Occipital lobe (tissue), 2 donors: ENCODE results near the gene THRA. TPM values are rescaled to one million over a fixed set of nuclear protein-coding genes. Genes with fewer than 3 reads are reported as not detected.

Experiments
- DNase-seq: peaks from one replicate; lab custom pipeline; 2025; lab: John Stamatoyannopoulos, UW
- total RNA-seq: library from RNA; depleted of rRNA; stranded (reverse); fragments of >200 nt; gene quantifications from one replicate; pipeline ENCODE4 v1.2.3, GENCODE V29; 2014

The THRA gene
- total RNA-seq, 1 donor from 2014 or later = 91.1 TPM

- peak; percentile 98 for DNase-seq
These were observed 36.3 kb downstream of the THRA start for GRCh38 chr17:40098846-40099618.

GRCh38 chr17:40099619-40100418, 37.1 kb downstream of the THRA start:
- DNase-seq = no peak

- no peak for DNase-seq
These were observed 37.6 kb downstream of the THRA start, which contains the start of gene NR1D1 for GRCh38 chr17:40100419-40100668. TSS of gene NR1D1 (minus strand) at chr17:40100589. CDS start at chr17:40100094, 495 bp downstream.

GRCh38 chr17:40100669-40101366, 38.1 kb downstream of the THRA start:
- peak; percentile 97 for DNase-seq

- DNase-seq = no peak
These were observed 38.8 kb downstream of the THRA start for GRCh38 chr17:40101367-40102210.

GRCh38 chr17:40103071-40103661, 40.4 kb downstream of the THRA start:
- DNase-seq = no peak

- DNase-seq = no peak
These were observed 40.9 kb downstream of the THRA start for GRCh38 chr17:40103688-40104087.

GRCh38 chr17:40104594-40105486, 42.1 kb downstream of the THRA start:
- no peak for DNase-seq

- DNase-seq = no peak
These were observed 43.3 kb downstream of the THRA start for GRCh38 chr17:40105861-40106759.

GRCh38 chr17:40106760-40107521, 44.2 kb downstream of the THRA start:
- peak; percentile 62 for DNase-seq

GRCh38 chr17:40107522-40108174, 44.9 kb downstream of the THRA start:
- no peak for DNase-seq

- no peak for DNase-seq
These were observed 46.4 kb downstream of the THRA start for GRCh38 chr17:40108970-40109824.

GRCh38 chr17:40110026-40110845, 47.5 kb downstream of the THRA start:
- DNase-seq = no peak

GRCh38 chr17:40111221-40112128, 48.7 kb downstream of the THRA start:
- DNase-seq = peak; percentile 71
